Measurements from ENCODE around the gene CLCN3. TPM values are rescaled to one million over a fixed set of nuclear protein-coding genes. Genes with fewer than 3 reads are reported as not detected.

Gene CLCN3
- total and polyA plus RNA-seq, 10 of the 15 experiments (the other 5 are each of a cell fraction or from before 2014, with no cell fraction given): 4.0 to 22.8 (median 11.8) TPM

- Histone ChIP-seq H3K27me3 (replicated peaks in 1 of 2; ENCODE audit: control insufficient read depth in 2 of 2, insufficient read depth in 2 of 2, low read length in 1 of 2) (no peaks in the 10 kb centered on the region), H3K4me2 (ENCODE audit: control insufficient read depth, insufficient read depth) (no peak overlapping the region), H3K79me2 (ENCODE audit: control insufficient read depth, insufficient read depth, low read length) (peaks cover 3% of the 10 kb centered on the region), H2AFZ (ENCODE audit: control insufficient read depth, low read depth, low read length) (no peak overlapping the region), H4K20me1 (ENCODE audit: control insufficient read depth, insufficient read depth) (no peaks in the 10 kb centered on the region), H3K4me3 (no peak overlapping the region), H3K9ac (ENCODE audit: control insufficient read depth, insufficient read depth, low read length) (no peak overlapping the region), H3K4me1 (ENCODE audit: control insufficient read depth, insufficient read depth, low read length) (no peaks in the 10 kb centered on the region), H3K36me3 (ENCODE audit: control insufficient read depth in 2 of 2, insufficient read depth in 2 of 2, low read length in 1 of 2) (0 out of 4 replicates have a peak, but pooled peaks cover 0 to 2% of the 10 kb centered on the region in 2 experiments), H3K9me3 (replicated peaks; ENCODE audit: control insufficient read depth, insufficient read depth, low read length) (no peaks in the 10 kb centered on the region; the same call in 1 of the 3 replicates), H3K27ac (ENCODE audit: control insufficient read depth, insufficient read depth) (no peak overlapping the region)
- WGBS (ENCODE audit: insufficient coverage, insufficient replicate concordance, low lambda C conversion rate, missing lambda C conversion rate): 99% methylated on average over 5 of the region's 6 CpGs
- RAD21 ChIA-PET (ENCODE audit: unreplicated experiment): no interaction called here
- TF ChIP-seq ESRRA (IDR thresholded peaks at IDR 0.05; ENCODE audit: low read length) (no peak), JUNB (IDR thresholded peaks at IDR 0.05) (no peak), NRF1 (conservative IDR thresholded peaks at IDR 0.05; ENCODE audit: low read depth, low read length) (no peak), BRCA1 (IDR thresholded peaks at IDR 0.05; ENCODE audit: low read depth, low read length) (no peak)
- FAIRE-seq (no peak), DNase-seq (ENCODE audit: low read depth, low spot score) (no peak), ATAC-seq (no peak)
- CTCF ChIA-PET: no interaction called here
- BruUV-seq (replicated peaks): no TSS peak
- in situ Hi-C loops (cut with MboI): no loop called here
- POLR2A ChIA-PET: interaction anchor here (0.7 to 1.7 kb wide), 2 partner anchors 8 to 50 kb away, joined by 4 to 7 read pairs; no protein-coding TSS in a partner anchor
- SMC1A ChIA-PET (ENCODE audit: uncharacterized antibody, unreplicated experiment): interaction anchor here (0.9 to 1.3 kb wide), 3 partner anchors 9 to 34 kb away, joined by 3 to 5 read pairs (median 3); no protein-coding TSS in a partner anchor
- intact Hi-C loops (cut with micrococcal nuclease; ENCODE audit: unreplicated experiment): no loop called here
These were observed 47.8 kb downstream of the CLCN3 start for GRCh38 chr4:169668069-169668721.

GRCh38 chr4:169675825-169676224 is 55.4 kb downstream of the CLCN3 start:
- Histone ChIP-seq H3K9ac (ENCODE audit: control insufficient read depth, insufficient read depth, low read length) (no peak overlapping the region), H3K27ac (ENCODE audit: control insufficient read depth, insufficient read depth) (no peak overlapping the region), H4K20me1 (ENCODE audit: control insufficient read depth, insufficient read depth) (no peaks in the 10 kb centered on the region), H3K79me2 (ENCODE audit: control insufficient read depth, insufficient read depth, low read length) (no peaks in the 10 kb centered on the region; the same call in 1 of the 2 replicates), H3K27me3 (replicated peaks in 1 of 2; ENCODE audit: control insufficient read depth in 2 of 2, insufficient read depth in 2 of 2, low read length in 1 of 2) (no peaks in the 10 kb centered on the region), H3K9me3 (replicated peaks; ENCODE audit: control insufficient read depth, insufficient read depth, low read length) (no peaks in the 10 kb centered on the region), H3K4me2 (ENCODE audit: control insufficient read depth, insufficient read depth) (no peak overlapping the region), H2AFZ (ENCODE audit: control insufficient read depth, low read depth, low read length) (no peak overlapping the region), H3K4me3 (no peak overlapping the region), H3K4me1 (ENCODE audit: control insufficient read depth, insufficient read depth, low read length) (no peaks in the 10 kb centered on the region), H3K36me3 (ENCODE audit: control insufficient read depth in 2 of 2, insufficient read depth in 2 of 2, low read length in 1 of 2) (no peaks in the 10 kb centered on the region)
- CTCF ChIA-PET: interaction anchor here (0.7 to 2.1 kb wide), 6 partner anchors 13 to 1153 kb away, joined by 3 to 9 read pairs (median 4); no protein-coding TSS in a partner anchor
- RAD21 ChIA-PET (ENCODE audit: unreplicated experiment): interaction anchor here (1.0 to 5.0 kb wide), 3 partner anchors 15 to 63 kb away, joined by 4 to 35 read pairs (median 8); partner anchors contain the start of gene NEK1
- BruUV-seq (replicated peaks): no TSS peak
- DNase-seq (ENCODE audit: low read depth, low spot score): no peak
- 6% methylated on average over 2 of the region's 2 CpGs for WGBS (ENCODE audit: insufficient coverage, insufficient replicate concordance, low lambda C conversion rate, missing lambda C conversion rate)
- in situ Hi-C loops (cut with MboI) (no loop called here), intact Hi-C loops (cut with micrococcal nuclease; ENCODE audit: unreplicated experiment) (loop anchor here (5.0 kb wide), 1 partner anchor 54 kb away; the partner anchor contains the start of gene CLCN3)
- ATAC-seq: peak; percentile 88
- FAIRE-seq: no peak
- SMC1A ChIA-PET (ENCODE audit: uncharacterized antibody, unreplicated experiment): interaction anchor here (0.7 to 3.5 kb wide), 5 partner anchors 9 to 135 kb away, joined by 3 to 29 read pairs (median 4); no protein-coding TSS in a partner anchor
- POLR2A ChIA-PET: interaction anchor here (1.0 to 2.0 kb wide), 3 partner anchors 16 to 63 kb away, joined by 3 to 10 read pairs (median 4); no protein-coding TSS in a partner anchor
- TF ChIP-seq PAX5 (IDR thresholded peaks at IDR 0.05; ENCODE audit: borderline replicate concordance, low read depth, low read length) (no peak), CHD2 (IDR thresholded peaks at IDR 0.05; ENCODE audit: borderline replicate concordance, low read depth, low read length) (no peak), MXI1 (IDR thresholded peaks at IDR 0.05; ENCODE audit: low read depth, low read length) (no peak), EZH2 (IDR thresholded peaks at IDR 0.05; ENCODE audit: borderline replicate concordance, control insufficient read depth, low read depth, low read length) (no peak), HDAC6 (IDR thresholded peaks at IDR 0.05; ENCODE audit: unreplicated experiment) (no peak), NR2F1 (conservative IDR thresholded peaks at IDR 0.05) (no peak), MLLT1 (IDR thresholded peaks at IDR 0.05) (no peak), JUNB (IDR thresholded peaks at IDR 0.05) (peak; percentile 39; the same call in 1 of the 2 replicates), BRCA1 (IDR thresholded peaks at IDR 0.05; ENCODE audit: low read depth, low read length) (no peak), ZNF622 (IDR thresholded peaks at IDR 0.05) (no peak)
- TF ChIP-seq, protein P1, sequence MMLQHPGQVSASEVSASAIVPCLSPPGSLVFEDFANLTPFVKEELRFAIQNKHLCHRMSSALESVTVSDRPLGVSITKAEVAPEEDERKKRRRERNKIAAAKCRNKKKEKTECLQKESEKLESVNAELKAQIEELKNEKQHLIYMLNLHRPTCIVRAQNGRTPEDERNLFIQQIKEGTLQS (IDR thresholded peaks at IDR 0.05; ENCODE audit: borderline replicate concordance, extremely low read depth, low read depth, low read length): no peak
